Liver (tissue), 3 donors: ENCODE results near the gene FBXO21.
"Not testable (repeated sequence)": the region's sequence is repeated elsewhere in the genome, so short reads cannot be mapped to it uniquely, and the experiment has no call there.

Experiments
- FOXA1 ChIP-seq: IDR thresholded peaks from 2 replicates; pipeline ENCODE4 v1.6.1; 2016; ENCODE audit warnings: antibody characterized with exemption
- GABPA ChIP-seq, 2 donors: IDR thresholded peaks in 1 of 2; conservative IDR thresholded peaks in 1 of 2; 2 replicates each; pipeline ENCODE4 v1.6.1; 2016; ENCODE audit warnings: antibody characterized with exemption in 2 of 2, mild to moderate bottlenecking in 1 of 2, moderate library complexity in 1 of 2
- JUND ChIP-seq, 2 donors: IDR thresholded peaks; 2 replicates each; pipeline ENCODE4 v1.6.1; 2016; ENCODE audit warnings: antibody characterized with exemption in 2 of 2
- NR2F2 ChIP-seq: IDR thresholded peaks from 2 replicates; pipeline ENCODE4 v1.6.1; 2016; ENCODE audit warnings: antibody characterized with exemption
- RAD21 ChIP-seq, 2 donors: IDR thresholded peaks; 2 replicates each; pipeline ENCODE4 v1.6.1; 2016; ENCODE audit warnings: antibody characterized with exemption in 2 of 2, mild to moderate bottlenecking in 2 of 2
- REST ChIP-seq: IDR thresholded peaks from 2 replicates; pipeline ENCODE4 v1.6.1; 2016; ENCODE audit warnings: antibody characterized with exemption, mild to moderate bottlenecking
- TAF1 ChIP-seq: conservative IDR thresholded peaks from 2 replicates; pipeline ENCODE4 v1.6.1; 2016; ENCODE audit warnings: antibody characterized with exemption, mild to moderate bottlenecking
- YY1 ChIP-seq: IDR thresholded peaks from 2 replicates; pipeline ENCODE4 v1.6.1; 2016; ENCODE audit warnings: antibody characterized with exemption, mild to moderate bottlenecking
- TF ChIP-seq, protein P1 (sequence below): fragments of 150-350 bp; IDR thresholded peaks from 2 replicates; pipeline ENCODE4 v1.5.1; 2017; ENCODE audit warnings: improper control_type of control experiment, low read depth, low read length; ENCODE audit not compliant: missing input control
- TF ChIP-seq, protein P2 (sequence below): IDR thresholded peaks from 2 replicates; pipeline ENCODE4 v1.6.1; 2016; ENCODE audit warnings: antibody characterized with exemption
- TF ChIP-seq, protein P3 (sequence below): IDR thresholded peaks from 2 replicates; pipeline ENCODE4 v1.6.1; 2016; ENCODE audit warnings: antibody characterized with exemption
- donor health status: healthy.
- donor health status: healthy.

GRCh38 chr12:117199956-117200744, 9.9 kb upstream of the FBXO21 start:
- TF ChIP-seq, protein P1, sequence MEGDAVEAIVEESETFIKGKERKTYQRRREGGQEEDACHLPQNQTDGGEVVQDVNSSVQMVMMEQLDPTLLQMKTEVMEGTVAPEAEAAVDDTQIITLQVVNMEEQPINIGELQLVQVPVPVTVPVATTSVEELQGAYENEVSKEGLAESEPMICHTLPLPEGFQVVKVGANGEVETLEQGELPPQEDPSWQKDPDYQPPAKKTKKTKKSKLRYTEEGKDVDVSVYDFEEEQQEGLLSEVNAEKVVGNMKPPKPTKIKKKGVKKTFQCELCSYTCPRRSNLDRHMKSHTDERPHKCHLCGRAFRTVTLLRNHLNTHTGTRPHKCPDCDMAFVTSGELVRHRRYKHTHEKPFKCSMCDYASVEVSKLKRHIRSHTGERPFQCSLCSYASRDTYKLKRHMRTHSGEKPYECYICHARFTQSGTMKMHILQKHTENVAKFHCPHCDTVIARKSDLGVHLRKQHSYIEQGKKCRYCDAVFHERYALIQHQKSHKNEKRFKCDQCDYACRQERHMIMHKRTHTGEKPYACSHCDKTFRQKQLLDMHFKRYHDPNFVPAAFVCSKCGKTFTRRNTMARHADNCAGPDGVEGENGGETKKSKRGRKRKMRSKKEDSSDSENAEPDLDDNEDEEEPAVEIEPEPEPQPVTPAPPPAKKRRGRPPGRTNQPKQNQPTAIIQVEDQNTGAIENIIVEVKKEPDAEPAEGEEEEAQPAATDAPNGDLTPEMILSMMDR: not testable (repeated sequence)
- not testable (repeated sequence) for TF ChIP-seq GABPA (IDR thresholded peaks at IDR 0.05 in 1 of 2, conservative IDR thresholded peaks at IDR 0.05 in 1 of 2); REST; JUND (IDR thresholded peaks at IDR 0.05); TAF1; FOXA1; YY1; NR2F2; RAD21 (IDR thresholded peaks at IDR 0.05)
- TF ChIP-seq, protein P2, sequence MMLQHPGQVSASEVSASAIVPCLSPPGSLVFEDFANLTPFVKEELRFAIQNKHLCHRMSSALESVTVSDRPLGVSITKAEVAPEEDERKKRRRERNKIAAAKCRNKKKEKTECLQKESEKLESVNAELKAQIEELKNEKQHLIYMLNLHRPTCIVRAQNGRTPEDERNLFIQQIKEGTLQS: not testable (repeated sequence)
- TF ChIP-seq, protein P3, sequence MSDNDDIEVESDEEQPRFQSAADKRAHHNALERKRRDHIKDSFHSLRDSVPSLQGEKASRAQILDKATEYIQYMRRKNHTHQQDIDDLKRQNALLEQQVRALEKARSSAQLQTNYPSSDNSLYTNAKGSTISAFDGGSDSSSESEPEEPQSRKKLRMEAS: not testable (repeated sequence)
